Measurements from ENCODE around the gene DPYD. TPM values are rescaled to one million over a fixed set of nuclear protein-coding genes. Genes with fewer than 3 reads are reported as not detected.

Gene DPYD
- total RNA-seq, 4 donors from 2014 or later: 35.7 to 65.4 (median 43.7) TPM

DNA sequence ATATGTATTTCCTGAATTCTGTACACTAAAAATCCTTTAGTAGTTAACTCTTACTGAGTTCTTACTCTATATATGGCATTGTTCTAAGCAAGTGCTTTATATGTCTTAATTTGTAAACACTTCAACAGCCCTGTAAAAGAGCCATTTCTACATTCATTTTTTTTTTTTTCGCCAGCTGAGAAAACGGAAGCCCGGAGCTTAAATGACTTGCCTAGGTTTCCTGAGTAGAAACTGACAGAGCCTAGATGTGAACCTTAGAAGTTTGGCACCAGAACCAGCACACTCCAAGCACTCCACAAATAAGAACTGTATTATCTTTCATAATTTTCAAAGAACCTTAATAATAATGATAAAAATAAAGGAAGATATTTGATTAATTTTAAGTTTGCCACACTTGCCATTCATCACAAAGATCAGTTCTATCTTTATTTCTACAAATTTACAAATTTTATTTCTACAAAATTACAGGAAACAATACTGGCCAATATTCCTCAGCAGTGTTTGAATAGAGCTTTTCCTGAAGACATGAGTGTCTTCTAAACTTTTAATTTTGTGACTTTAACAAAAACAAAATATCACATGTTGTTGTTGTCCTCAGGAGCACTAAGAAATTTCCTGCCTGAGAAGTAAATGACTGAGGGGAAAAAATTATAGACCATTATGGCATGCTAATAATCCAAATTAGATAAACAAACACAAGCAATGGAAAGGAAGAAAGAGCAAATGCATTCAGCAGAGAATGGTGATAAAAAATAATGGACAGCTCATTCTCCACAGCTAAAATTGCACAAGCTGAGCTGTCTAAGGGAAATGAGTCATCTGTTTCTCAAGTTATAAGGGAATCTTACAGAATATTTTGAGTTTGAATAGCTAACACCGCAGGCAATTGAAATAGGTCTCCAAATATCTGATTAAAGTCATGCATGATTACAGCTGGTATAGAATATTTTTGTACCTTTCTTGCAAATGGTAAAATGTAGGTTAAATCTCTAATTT lies 71.2 kb downstream of the DPYD start:
- Histone ChIP-seq H3K27ac (peak overlapping the region in 2 of 4 donors; percentile 26 to 40), H3K27me3 (no peaks in the 10 kb centered on the region), H3K4me3 (no peak overlapping the region), H3K4me1 (peaks cover 0 to 12% (median 0%) of the 10 kb centered on the region in 4 donors), H3K9me3 (no peaks in the 10 kb centered on the region), H3K36me3 (peaks cover 0 to 15% (median 0%) of the 10 kb centered on the region in 3 donors)
- 45 to 54% methylated on average over 4 of the region's 4 CpGs for WGBS, 2 donors
- TF ChIP-seq CTCF (IDR thresholded peaks at IDR 0.05) (no peak), EP300 (IDR thresholded peaks at IDR 0.05) (no peak), POLR2A (IDR thresholded peaks at IDR 0.05) (no peak)
- no peak for DNase-seq (ENCODE audit: low spot score in 2 of 2)

- Histone ChIP-seq H3K36me3 (peaks cover 0 to 16% (median 0%) of the 10 kb centered on the region in 3 donors), H3K27me3 (no peaks in the 10 kb centered on the region), H3K9me3 (no peaks in the 10 kb centered on the region), H3K4me3 (no peak overlapping the region), H3K4me1 (peaks cover 0 to 12% (median 0%) of the 10 kb centered on the region in 4 donors), H3K27ac (no peak overlapping the region)
- no peak for TF ChIP-seq CTCF (IDR thresholded peaks at IDR 0.05)
- TF ChIP-seq POLR2A (IDR thresholded peaks at IDR 0.05): no peak
- TF ChIP-seq EP300 (IDR thresholded peaks at IDR 0.05): no peak
- 97 to 99% methylated on average over 10 of the region's 10 CpGs for WGBS, 2 donors
- DNase-seq (ENCODE audit: low spot score in 2 of 2): no peak
These were observed 75.0 kb downstream of the DPYD start for GRCh38 chr1:97845805-97846204.

DNA sequence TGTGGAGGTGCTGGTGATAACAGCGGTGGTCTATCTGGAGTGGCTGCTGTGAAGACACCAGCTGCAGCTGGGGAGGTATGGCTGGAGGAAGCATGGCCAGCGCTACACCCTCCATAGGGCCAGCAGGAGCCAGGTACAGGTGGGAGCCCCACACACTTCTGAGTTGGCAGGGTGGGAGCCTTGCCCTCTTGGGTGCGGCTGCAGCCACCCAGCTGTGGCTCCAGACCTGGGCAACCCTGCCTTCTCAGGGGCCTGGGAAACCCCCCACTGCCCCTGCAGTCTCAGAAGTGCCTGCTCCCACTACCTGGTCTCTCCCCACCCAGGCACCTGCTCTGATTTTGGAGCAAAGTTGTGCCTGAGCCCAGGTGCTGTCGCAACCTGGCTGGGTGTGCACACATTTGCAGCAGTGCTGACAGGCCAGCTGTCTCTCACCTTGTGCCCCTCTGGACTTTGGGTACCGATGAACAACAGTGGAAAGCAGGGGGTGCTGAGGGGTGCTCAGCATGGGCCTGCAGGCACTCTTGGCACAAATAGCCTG lies 76.2 kb downstream of the DPYD start:
- H3K27me3 ChIP-seq: no peaks in the 10 kb centered on the region
- no peak overlapping the region for H3K27ac ChIP-seq
- H3K9me3 ChIP-seq: no peaks in the 10 kb centered on the region
- WGBS, 2 donors: 99 to 100% methylated on average over 5 of the region's 5 CpGs
- H3K4me1 ChIP-seq: peaks cover 0 to 4% (median 0%) of the 10 kb centered on the region in 4 donors
- no peak overlapping the region for H3K4me3 ChIP-seq
- no peak for DNase-seq (ENCODE audit: low spot score in 2 of 2)
- TF ChIP-seq POLR2A (IDR thresholded peaks at IDR 0.05) (no peak), CTCF (IDR thresholded peaks at IDR 0.05) (no peak), EP300 (IDR thresholded peaks at IDR 0.05) (no peak)
- peaks cover 0 to 16% (median 0%) of the 10 kb centered on the region in 3 donors for H3K36me3 ChIP-seq

GRCh38 chr1:97841338-97841737 lies 79.5 kb downstream of the DPYD start:
- no peak for TF ChIP-seq CTCF (IDR thresholded peaks at IDR 0.05)
- TF ChIP-seq EP300 (IDR thresholded peaks at IDR 0.05): no peak
- no peak for TF ChIP-seq POLR2A (IDR thresholded peaks at IDR 0.05)
- Histone ChIP-seq H3K4me3 (no peak overlapping the region), H3K36me3 (peaks cover 0 to 16% (median 0%) of the 10 kb centered on the region in 3 donors), H3K27me3 (no peaks in the 10 kb centered on the region), H3K4me1 (peaks cover 0 to 6% (median 0%) of the 10 kb centered on the region in 4 donors), H3K9me3 (no peaks in the 10 kb centered on the region), H3K27ac (no peak overlapping the region)
- WGBS, 2 donors: 98% methylated on average over 1 of the region's 1 CpG
- no peak for DNase-seq (ENCODE audit: low spot score in 2 of 2)

DNA sequence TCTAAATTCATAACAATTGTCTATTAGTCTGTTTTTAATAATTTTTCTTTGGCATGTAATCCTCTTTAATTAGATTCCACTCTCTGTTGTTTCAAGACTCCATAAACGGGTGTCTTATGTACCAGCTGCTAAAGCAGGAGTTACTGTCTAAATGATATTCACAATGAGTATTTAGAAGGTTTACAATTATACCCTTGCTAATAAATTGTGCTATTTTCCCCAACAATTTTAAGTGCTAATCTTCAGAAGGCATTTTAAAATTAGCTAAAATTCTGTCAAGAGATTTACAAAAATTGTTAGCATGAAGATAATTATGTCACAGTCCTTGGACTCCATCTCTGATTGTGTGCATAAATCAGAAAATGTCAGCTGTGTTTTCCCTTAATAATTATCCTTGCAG lies 83.7 kb downstream of the DPYD start:
- no peak for TF ChIP-seq EP300 (IDR thresholded peaks at IDR 0.05)
- TF ChIP-seq POLR2A (IDR thresholded peaks at IDR 0.05): no peak
- TF ChIP-seq CTCF (IDR thresholded peaks at IDR 0.05): no peak
- Histone ChIP-seq H3K27me3 (no peaks in the 10 kb centered on the region), H3K27ac (no peak overlapping the region), H3K36me3 (no peaks in the 10 kb centered on the region), H3K4me1 (peaks cover 0 to 11% (median 0%) of the 10 kb centered on the region in 4 donors), H3K4me3 (no peak overlapping the region), H3K9me3 (no peaks in the 10 kb centered on the region)
- no peak for DNase-seq (ENCODE audit: low spot score in 2 of 2)
- 24 to 32% methylated on average over 1 of the region's 1 CpG for WGBS, 2 donors

Measured in tibial nerve (tissue), 4 donors.